Measurements from ENCODE around the gene AFG1L. TPM values are rescaled to one million over a fixed set of nuclear protein-coding genes. Genes with fewer than 3 reads are reported as not detected.
"Not testable (repeated sequence)": the region's sequence is repeated elsewhere in the genome, so short reads cannot be mapped to it uniquely, and the experiment has no call there.

The AFG1L gene
- total RNA-seq, 4 donors from 2014 or later: 6.7 to 8.6 (median 7.4) TPM

- no peak for TF ChIP-seq POLR2A (IDR thresholded peaks at IDR 0.05)
- TF ChIP-seq CTCF (IDR thresholded peaks at IDR 0.05): no peak
- intact Hi-C loops (cut with DNase I): no loop called here
- H3K27me3 ChIP-seq: no peaks in the 10 kb centered on the region
These were observed 17.8 kb downstream of the AFG1L start for GRCh38 chr6:108312605-108313004.

GRCh38 chr6:108321253-108321747 lies 26.4 kb downstream of the AFG1L start:
- Histone ChIP-seq H3K4me1 (peaks cover 0 to 5% of the 10 kb centered on the region in 2 donors), H3K27me3 (no peaks in the 10 kb centered on the region), H3K36me3 (no peaks in the 10 kb centered on the region), H3K27ac (no peak overlapping the region), H3K9me3 (no peaks in the 10 kb centered on the region), H3K4me3 (replicated peaks in 1 of 3) (no peak overlapping the region)
- intact Hi-C loops (cut with DNase I): no loop called here
- TF ChIP-seq POLR2A (IDR thresholded peaks at IDR 0.05) (no peak), CTCF (IDR thresholded peaks at IDR 0.05) (no peak)
- no peak for DNase-seq
- WGBS, 2 donors: 98% methylated on average over 3 of the region's 3 CpGs

More at GRCh38 chr6:108312605-108313004, 17.8 kb downstream of the AFG1L start:
- Histone ChIP-seq H3K4me1 (no peaks in the 10 kb centered on the region), H3K9me3 (no peaks in the 10 kb centered on the region), H3K36me3 (no peaks in the 10 kb centered on the region), H3K27ac (no peak overlapping the region), H3K4me3 (replicated peaks in 1 of 3) (no peak overlapping the region)
- no peak for DNase-seq

GRCh38 chr6:108322728-108323127 lies 27.9 kb downstream of the AFG1L start:
- intact Hi-C loops (cut with DNase I): no loop called here
- Histone ChIP-seq H3K9me3 (no peaks in the 10 kb centered on the region), H3K27ac (no peak overlapping the region), H3K4me3 (replicated peaks in 1 of 3) (no peak overlapping the region), H3K27me3 (no peaks in the 10 kb centered on the region), H3K4me1 (peaks cover 0 to 5% of the 10 kb centered on the region in 2 donors), H3K36me3 (no peaks in the 10 kb centered on the region)
- no peak for DNase-seq
- no peak for TF ChIP-seq CTCF (IDR thresholded peaks at IDR 0.05)
- TF ChIP-seq POLR2A (IDR thresholded peaks at IDR 0.05): no peak
- 87 to 92% methylated on average over 3 of the region's 3 CpGs for WGBS, 2 donors

GRCh38 chr6:108323710-108324466 lies 29.0 kb downstream of the AFG1L start:
- H3K4me1 ChIP-seq: peaks cover 0 to 5% of the 10 kb centered on the region in 2 donors
- no peak overlapping the region for H3K27ac ChIP-seq
- intact Hi-C loops (cut with DNase I): no loop called here
- H3K4me3 ChIP-seq (replicated peaks in 1 of 3): no peak overlapping the region
- no peak for TF ChIP-seq POLR2A (IDR thresholded peaks at IDR 0.05)
- no peak for TF ChIP-seq CTCF (IDR thresholded peaks at IDR 0.05)
- WGBS, 2 donors: 83 to 86% methylated on average over 4 of the region's 4 CpGs
- H3K27me3 ChIP-seq: no peaks in the 10 kb centered on the region
- no peaks in the 10 kb centered on the region for H3K36me3 ChIP-seq
- no peak for DNase-seq
- no peaks in the 10 kb centered on the region for H3K9me3 ChIP-seq

- H3K4me3 ChIP-seq (replicated peaks in 1 of 3); H3K4me1 ChIP-seq; intact Hi-C loops (cut with DNase I); DNase-seq; H3K27me3 ChIP-seq; H3K36me3 ChIP-seq; H3K27ac ChIP-seq; H3K9me3 ChIP-seq: not testable (repeated sequence)
- WGBS, 2 donors: 97 to 98% methylated on average over 7 of the region's 7 CpGs
These were observed 35.4 kb downstream of the AFG1L start for GRCh38 chr6:108330221-108330785.
